Measurements from ENCODE around the gene ARAP1.

ARAP1 gene

DNA sequence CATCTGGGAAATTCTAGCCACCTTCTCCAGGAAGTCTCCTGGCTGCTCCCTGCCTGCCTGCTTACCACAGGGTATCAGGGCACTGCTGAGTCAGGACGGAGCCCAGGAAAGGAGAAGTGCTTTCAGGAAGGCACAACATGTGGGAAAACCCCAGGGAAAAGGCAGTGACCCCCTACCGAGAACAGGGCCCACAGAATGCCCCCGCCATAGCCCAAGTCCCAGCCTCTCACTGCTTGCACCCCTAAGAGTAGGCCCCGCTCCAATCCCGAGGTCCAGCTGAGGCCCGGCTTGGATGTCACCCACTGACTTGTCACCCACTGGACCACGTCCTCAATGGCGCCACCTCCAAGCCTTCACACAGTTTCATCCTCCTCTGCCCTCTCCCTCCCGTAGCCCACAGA, 34.1 kb downstream of the ARAP1 start:
- DNase-seq (ENCODE audit: low read depth, low spot score) = no peak
- CTCF ChIA-PET = interaction anchor here (0.6 to 2.4 kb wide), 4 partner anchors 23 to 114 kb away, joined by 3 to 10 read pairs (median 6); partner anchors contain the start of gene STARD10
- POLR2A ChIA-PET = interaction anchor here (0.6 kb wide), 1 partner anchor 15 kb away, joined by 3 read pairs; no protein-coding TSS in a partner anchor
- no peak overlapping the region for H3K4me3 ChIP-seq (ENCODE audit: low read depth, low read length)
- TF ChIP-seq, protein P1, sequence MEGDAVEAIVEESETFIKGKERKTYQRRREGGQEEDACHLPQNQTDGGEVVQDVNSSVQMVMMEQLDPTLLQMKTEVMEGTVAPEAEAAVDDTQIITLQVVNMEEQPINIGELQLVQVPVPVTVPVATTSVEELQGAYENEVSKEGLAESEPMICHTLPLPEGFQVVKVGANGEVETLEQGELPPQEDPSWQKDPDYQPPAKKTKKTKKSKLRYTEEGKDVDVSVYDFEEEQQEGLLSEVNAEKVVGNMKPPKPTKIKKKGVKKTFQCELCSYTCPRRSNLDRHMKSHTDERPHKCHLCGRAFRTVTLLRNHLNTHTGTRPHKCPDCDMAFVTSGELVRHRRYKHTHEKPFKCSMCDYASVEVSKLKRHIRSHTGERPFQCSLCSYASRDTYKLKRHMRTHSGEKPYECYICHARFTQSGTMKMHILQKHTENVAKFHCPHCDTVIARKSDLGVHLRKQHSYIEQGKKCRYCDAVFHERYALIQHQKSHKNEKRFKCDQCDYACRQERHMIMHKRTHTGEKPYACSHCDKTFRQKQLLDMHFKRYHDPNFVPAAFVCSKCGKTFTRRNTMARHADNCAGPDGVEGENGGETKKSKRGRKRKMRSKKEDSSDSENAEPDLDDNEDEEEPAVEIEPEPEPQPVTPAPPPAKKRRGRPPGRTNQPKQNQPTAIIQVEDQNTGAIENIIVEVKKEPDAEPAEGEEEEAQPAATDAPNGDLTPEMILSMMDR (IDR thresholded peaks at IDR 0.05; ENCODE audit: insufficient read depth, low read length, missing control alignments) = no peak

DNA sequence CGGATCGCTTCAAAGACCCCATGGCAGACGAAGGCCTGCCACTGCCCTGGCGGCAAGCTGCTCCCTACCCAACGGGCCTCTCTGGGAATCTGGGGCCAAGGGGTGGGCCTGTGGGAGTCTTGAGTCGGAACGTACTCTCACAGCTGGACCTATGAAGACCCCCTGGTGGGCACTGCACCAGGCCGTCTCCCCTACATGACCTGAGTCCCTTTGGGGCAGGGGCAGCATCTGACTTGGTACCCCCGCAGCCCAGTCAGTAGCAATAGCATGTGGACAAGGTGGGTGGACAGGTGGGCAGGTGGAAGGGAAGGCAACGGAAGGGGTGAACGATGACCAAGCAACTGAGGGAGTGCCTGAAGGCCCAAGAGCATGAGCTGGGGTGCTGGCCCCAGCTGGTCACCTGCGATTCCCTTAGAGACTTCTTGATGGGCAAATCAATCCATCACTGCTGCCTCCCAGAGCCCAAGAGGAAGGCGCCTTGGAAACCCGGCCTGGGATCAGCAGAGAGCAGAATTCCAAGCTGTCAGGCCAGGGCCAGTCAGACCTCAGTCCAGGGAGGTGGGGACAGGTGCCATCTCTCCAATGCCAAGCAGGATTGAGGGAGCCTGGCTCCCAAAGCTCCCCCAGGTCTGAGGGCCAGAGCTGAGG, 35.3 kb downstream of the ARAP1 start:
- TF ChIP-seq, protein P1 (IDR thresholded peaks at IDR 0.05; ENCODE audit: insufficient read depth, low read length, missing control alignments) = no peak
- CTCF ChIA-PET = interaction anchor here (1.0 to 2.4 kb wide), 5 partner anchors 8 to 96 kb away, joined by 5 to 13 read pairs (median 5); partner anchors contain the start of gene STARD10
- DNase-seq (ENCODE audit: low read depth, low spot score) = no peak
- no peak overlapping the region for H3K4me3 ChIP-seq (ENCODE audit: low read depth, low read length)
- POLR2A ChIA-PET = no interaction called here

DNA sequence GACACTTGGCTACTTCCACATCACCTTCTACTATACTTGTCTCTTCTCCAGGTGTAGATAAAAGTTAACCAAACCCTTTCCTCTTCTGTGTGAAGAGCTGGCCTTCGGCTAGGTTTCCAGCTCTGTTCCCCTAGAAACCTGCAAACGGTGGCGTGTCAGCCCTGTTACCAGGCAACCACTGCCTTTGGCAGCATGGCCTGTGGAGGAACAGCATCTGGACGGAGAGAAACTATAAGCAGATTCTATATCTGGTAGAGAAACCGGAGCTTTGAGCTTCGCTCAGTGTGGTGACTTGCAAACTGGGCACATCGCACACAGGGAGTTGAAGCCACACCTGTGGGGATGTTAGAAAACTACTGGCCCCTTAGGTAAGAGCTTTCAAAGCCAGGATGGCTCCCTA, 35.9 kb downstream of the ARAP1 start:
- no peak for DNase-seq (ENCODE audit: low read depth, low spot score)
- TF ChIP-seq, protein P1 (IDR thresholded peaks at IDR 0.05; ENCODE audit: insufficient read depth, low read length, missing control alignments) = no peak
- no peak overlapping the region for H3K4me3 ChIP-seq (ENCODE audit: low read depth, low read length)
- ChIA-PET CTCF (interaction anchor here (0.8 to 2.4 kb wide), 8 partner anchors 8 to 97 kb away, joined by 3 to 13 read pairs (median 5); partner anchors contain the start of gene STARD10), POLR2A (no interaction called here)

DNA sequence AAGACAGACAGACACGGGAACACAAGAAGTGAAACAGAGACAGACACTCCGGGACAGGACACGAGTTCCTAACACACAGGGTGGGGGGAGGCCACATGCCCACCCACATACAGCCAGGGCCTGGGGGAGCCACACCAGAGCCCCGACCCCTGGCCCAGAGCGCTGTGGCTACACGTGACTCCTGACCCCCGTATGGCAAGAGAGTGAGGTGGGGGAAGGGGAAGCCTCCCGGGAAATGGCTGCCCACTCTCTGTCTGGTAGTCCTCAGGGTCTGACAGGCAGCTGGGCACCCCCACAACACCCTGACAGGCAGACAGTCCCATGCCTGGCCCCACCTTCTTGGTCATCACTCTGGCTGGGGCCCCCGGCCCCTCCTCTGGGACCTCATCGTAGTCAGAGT, 39.4 kb downstream of the ARAP1 start:
- TF ChIP-seq, protein P1 (IDR thresholded peaks at IDR 0.05; ENCODE audit: insufficient read depth, low read length, missing control alignments) = no peak
- ChIA-PET CTCF (no interaction called here), POLR2A (no interaction called here)
- DNase-seq (ENCODE audit: low read depth, low spot score) = no peak
- no peak overlapping the region for H3K4me3 ChIP-seq (ENCODE audit: low read depth, low read length)

DNA sequence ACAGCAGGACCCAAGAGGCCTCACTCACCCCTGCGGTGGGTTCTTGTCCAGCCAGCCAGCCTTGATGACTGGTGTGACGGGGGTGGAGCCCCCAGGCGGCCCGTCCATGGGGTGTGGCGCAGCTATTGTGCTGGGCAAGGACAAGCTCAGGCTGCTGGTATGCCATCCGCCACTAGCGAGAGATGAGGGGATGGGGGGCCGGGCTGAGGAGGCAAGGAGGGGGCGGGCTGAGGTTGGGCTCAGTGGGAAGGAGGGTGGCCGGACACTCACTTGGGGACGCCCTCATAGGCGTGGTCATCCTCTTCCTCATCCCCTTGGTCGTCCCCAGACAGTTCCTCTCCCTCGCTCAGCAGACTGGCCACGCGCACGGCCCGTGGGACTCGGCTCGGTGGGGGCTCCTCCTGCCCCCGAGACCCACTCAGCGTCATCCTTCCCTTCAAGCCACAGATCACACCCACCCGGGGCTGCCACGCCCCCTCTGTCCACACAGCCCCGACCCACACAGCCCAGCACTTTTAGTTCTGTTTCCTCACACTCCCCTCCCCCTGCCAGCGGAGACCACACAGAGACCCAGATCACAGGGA, 39.9 kb downstream of the ARAP1 start:
- TF ChIP-seq, protein P1 (IDR thresholded peaks at IDR 0.05; ENCODE audit: insufficient read depth, low read length, missing control alignments) = no peak
- H3K4me3 ChIP-seq (ENCODE audit: low read depth, low read length) = no peak overlapping the region
- ChIA-PET CTCF (no interaction called here), POLR2A (no interaction called here)
- DNase-seq (ENCODE audit: low read depth, low spot score) = no peak

DNA sequence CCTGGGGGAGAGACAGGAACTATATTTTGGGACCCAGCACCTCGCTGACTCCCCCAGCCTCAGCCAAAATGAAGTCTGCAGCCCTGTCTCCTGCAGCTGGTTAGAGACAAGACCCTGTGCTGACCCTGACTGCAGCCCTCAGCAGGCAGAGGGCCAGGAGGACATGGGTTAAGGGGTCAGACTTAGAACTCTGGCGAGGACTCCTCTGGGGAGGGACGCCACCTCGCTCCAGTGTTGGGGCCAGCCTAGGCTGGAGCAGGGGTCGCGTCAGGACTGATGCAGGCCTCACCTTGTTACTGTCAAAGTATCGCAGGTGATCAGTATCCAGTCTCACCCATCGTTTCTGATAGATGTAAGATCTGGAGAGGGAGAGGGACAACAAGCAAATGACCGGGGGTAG, 41.1 kb downstream of the ARAP1 start:
- CTCF ChIA-PET = interaction anchor here (1.2 to 1.5 kb wide), 2 partner anchors 14 to 239 kb away, joined by 3 to 5 read pairs; no protein-coding TSS in a partner anchor
- DNase-seq (ENCODE audit: low read depth, low spot score) = no peak

More for the DNA sequence above, 41.1 kb downstream of the ARAP1 start:
- TF ChIP-seq, protein P1 (IDR thresholded peaks at IDR 0.05; ENCODE audit: insufficient read depth, low read length, missing control alignments) = no peak
- no peak overlapping the region for H3K4me3 ChIP-seq (ENCODE audit: low read depth, low read length)
- POLR2A ChIA-PET = no interaction called here

Data from AG04449 (cell line).